GF-D8 (cell line): ENCODE measurements around the gene LMO7.
"Not testable (repeated sequence)": the region's sequence is repeated elsewhere in the genome, so short reads cannot be mapped to it uniquely, and the experiment has no call there.

Source experiments
- DNase-seq: peaks from one replicate; lab custom pipeline; 2025; lab: John Stamatoyannopoulos, UW

Gene LMO7

DNA sequence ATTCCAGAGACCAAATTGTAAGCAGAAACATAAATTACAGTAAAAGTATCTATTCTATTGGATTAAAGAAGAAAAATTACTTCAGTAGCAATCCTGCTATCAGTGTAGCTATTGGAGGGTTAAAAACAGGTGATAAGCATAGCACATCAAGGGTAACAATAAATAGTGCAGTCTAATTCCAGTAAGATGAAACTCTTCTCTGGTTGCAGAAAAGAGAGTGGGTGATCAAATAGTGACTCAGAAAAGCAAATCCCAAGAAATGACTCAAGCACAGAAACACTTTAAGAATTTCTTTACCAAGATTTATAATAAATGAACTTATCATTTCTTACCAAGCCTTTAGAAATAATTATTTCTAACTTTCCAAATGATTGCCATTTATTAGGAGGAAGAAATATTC is 135.7 kb downstream of the LMO7 start:
- DNase-seq, result no peak

GRCh38 chr13:75774176-75774575 is 138.0 kb downstream of the LMO7 start:
- DNase-seq, result no peak

DNA sequence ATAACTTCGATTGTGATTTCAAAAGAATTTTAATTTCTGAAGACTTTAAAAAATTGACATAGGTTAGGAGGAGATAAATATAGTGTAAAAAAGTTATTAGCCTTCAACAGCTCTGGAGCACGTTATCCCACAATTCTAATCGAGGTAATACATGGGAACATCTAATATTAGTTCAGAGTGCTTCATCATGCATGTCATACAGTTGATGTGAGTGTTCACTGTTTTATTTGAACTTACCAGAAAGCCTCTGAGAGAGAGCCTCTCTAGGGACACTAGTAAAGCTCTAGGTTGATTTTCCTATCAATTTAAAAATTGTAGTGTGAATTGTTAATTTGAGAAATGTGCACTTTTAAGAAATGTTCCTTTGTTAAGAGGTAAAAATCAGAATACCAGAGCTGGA is 140.4 kb downstream of the LMO7 start:
- DNase-seq, result no peak

DNA sequence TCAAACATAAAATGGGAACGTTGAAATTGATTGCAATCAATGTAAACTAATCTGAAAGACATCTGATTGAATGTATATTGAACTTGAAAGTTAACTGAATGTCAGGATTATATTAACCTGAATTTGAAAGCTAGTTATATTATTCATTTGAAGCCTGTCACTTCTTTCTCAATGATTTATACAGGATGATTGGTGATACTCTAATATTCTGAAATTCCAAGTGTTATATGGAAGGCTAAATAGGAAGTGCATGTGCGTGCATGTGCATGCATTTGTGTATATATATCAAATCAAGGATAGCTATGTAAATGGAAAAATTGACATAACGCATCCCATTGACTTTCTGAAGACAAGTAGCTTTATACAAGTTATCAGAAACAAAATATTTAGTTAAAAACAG is 143.3 kb downstream of the LMO7 start:
- no peak for DNase-seq

DNA sequence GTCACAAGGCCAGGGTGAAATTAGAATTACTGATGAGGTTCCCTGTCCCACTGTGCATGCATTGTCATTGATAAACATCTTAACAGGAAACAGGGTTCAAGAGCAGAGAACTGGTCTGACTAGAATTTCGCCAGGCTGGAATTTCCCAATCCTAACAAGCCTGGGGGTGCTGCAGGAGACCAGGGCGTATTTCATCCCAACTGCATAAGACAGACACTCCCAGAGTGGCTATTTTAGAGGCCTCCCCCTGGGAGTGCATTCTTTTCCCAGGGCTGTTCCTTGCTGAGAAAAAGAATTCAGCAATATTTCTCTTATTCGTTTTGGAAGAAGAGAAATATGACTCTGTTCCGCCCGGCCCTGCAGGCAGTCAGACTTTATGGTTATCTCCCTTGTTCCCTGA is 144.0 kb downstream of the LMO7 start:
- DNase-seq, result not testable (repeated sequence)

- no peak for DNase-seq
These were observed 146.9 kb downstream of the LMO7 start for GRCh38 chr13:75782985-75783384.

- DNase-seq, result no peak
These were observed 147.9 kb downstream of the LMO7 start for GRCh38 chr13:75784003-75784402.

DNA sequence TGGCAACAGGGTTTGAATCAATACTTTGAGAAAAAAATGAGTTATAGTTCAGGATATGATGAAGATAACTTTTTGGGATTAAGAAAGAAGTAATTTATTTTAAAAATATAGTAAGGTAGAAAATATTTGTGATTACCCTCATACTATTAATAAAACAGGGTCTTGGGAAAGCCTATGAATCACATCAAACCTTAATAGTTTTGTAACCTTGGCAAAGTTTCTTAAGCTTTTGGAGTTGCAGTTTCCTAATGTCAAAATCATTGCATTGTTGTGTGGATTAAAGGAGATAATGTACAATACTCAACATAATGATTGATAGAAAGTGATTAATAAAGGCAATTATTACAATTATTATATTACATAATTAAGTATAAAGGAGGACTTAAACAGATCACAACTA is 149.0 kb downstream of the LMO7 start:
- DNase-seq, result no peak

GRCh38 chr13:75787249-75787928 is 151.3 kb downstream of the LMO7 start:
- DNase-seq, result no peak

GRCh38 chr13:75788481-75788981 is 152.4 kb downstream of the LMO7 start:
- peak; percentile 49 for DNase-seq

DNA sequence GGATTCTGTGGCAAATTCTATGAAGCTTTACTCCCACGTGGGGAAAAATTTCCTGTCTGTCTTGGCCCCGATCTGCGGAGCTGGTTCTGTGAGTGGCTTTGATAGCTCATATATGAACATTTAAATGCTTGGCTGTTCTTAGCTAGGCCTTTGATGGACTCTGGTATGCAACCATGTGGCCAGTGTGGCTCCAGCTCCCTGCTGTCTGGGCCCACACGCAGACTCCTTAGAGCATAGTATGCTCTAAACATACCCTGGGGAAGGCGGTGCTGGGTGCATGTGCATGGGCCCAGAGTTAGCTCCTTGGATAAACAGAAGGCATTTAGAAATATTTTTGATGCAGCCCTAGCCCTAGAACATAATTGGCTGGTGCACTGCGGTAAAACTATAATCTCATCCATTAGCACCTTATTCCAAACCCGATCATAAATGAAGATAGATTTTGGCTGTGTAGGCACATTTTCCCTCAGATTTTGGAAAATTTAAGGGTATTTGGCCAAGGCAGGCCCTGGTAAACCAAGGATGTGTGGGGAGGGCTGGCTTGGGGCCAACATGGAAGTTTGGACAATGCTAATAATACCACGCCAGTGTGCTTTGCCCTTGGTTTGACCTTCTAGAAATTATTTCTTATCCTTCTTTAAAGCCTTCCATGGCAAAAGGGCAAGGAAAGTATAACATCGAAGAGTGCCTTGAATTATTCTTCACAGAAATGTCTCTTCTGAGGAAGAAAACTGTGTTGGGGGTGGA is 153.5 kb downstream of the LMO7 start:
- DNase-seq, result no peak

DNA sequence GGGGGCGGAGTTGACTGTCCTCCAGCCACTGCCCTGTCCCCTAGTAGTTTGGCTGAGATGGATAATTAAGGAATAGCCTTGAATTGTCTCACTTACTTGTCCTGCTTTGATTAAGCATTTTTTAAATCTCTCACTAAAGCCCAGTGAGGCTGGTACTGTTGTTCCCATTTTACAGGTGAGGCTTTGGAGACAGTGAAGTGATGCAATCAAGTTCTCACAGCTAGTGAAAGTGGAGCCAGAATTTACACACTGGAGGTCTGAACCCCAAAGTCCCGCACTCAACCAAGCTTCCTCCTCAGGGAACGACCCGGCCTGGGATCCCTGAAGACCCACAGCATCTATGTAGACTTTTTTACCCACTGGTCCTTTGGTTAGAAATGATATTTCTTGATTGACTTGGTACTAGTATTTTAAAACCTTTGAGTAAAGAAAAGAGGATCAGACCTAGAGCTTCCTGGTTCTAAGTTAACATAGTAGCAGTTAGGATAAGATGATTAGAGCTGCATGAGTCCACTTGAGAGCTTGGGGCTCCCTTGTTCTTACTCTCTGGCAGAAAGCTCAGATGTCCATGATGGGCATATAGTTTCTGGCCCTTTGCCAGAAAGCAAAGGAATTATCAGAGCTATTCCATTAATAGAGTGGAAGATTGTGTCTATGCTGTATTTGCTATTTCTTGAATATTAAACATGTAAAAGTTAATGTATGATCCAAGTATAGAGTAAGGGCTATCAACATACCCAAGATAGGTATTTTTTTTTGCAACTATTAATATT is 154.3 kb downstream of the LMO7 start:
- DNase-seq, result no peak

DNA sequence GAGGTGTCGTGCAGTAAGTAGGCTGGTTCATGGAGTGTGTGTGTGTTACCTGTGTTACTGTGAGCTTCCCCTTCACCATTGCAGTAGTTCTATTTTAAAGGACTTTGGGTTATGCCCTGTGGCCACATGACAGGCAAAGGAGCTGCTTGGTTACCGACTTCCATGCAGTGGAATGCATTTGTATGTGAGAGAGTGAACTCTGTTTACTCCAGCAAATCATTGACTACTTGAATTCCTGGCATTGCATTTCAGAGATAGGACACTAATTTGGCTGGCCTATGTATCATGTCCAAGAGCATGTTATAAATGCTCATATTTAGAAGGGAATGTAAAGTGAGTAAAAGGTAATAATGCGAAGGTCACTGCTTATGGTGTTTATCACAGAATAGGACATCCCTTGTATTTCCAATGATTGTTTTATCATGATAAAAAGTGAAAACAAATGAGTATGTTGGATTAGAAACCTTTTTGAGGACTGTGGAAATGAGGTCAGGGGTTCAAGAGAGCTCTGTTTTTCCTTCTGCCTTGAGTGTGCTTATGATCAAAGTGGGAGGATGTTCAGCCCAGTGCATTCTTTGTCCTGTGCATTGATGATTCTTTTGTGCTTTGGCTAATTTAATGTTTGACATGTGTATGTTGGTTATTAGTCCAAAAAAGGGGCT is 156.5 kb downstream of the LMO7 start:
- DNase-seq, result no peak

GRCh38 chr13:75793188-75793567 is 157.0 kb downstream of the LMO7 start:
- not testable (repeated sequence) for DNase-seq

DNA sequence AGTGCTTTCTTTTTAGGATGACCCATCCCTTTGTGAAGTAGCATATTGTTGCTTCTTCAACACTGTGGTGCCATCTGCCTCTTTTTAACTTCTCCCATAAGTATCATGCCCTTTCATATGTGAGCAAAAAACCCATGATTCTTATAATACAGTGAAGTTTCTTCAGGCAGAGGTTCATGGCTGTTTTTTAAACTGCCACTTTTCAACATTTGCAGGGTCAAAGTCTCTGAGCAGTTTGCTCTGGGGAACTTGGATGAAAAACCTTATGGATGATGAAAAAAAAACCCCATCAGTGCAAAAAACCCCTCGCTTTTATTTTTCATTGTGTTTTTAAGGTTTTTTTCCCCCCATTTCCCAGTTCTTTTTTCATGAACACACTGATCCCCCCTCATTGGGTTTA is 158.5 kb downstream of the LMO7 start:
- no peak for DNase-seq

DNA sequence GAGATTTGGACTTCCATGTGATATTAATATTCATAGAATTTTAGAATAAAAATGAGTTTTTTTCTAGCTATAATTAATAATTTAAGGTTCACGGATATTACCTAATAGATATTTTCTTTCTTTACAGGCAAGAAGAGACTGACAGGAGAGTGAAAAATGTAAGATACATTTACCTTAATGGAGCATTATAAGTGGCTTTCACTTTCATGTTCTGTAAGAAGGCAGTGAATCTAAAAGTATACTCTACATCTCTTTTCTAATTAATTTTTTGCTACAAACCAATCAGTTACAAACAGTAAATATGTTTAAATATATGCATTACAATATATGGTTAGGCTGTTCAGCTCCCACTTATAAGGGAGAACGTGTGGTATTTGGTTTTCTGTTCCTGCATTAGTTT is 159.1 kb downstream of the LMO7 start:
- DNase-seq, result no peak

GRCh38 chr13:75796825-75797224 is 160.7 kb downstream of the LMO7 start:
- DNase-seq, result no peak

- no peak for DNase-seq
These were observed 161.1 kb downstream of the LMO7 start for GRCh38 chr13:75797239-75797638.

GRCh38 chr13:75797719-75798118 is 161.6 kb downstream of the LMO7 start:
- no peak for DNase-seq

GRCh38 chr13:75798353-75799255 is 162.5 kb downstream of the LMO7 start:
- no peak for DNase-seq

DNA sequence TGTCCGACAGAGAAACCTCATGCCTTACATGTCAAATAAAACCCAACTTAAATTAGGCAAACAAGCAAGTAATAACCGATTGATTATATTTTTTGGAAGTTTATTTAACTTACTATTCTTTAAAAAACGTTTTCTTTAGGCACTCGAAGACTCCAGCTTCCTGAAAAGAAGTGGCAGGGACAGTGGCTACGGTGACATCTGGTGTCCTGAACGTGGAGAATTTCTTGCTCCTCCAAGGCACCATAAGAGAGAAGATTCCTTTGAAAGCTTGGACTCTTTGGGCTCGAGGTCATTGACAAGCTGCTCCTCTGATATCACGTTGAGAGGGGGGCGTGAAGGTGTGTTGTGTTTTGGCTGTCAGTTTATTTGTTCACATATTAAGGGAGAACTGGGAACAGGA is 164.4 kb downstream of the LMO7 start:
- no peak for DNase-seq
